H1 (cell line): ENCODE measurements around the gene CCDC33. TPM values are rescaled to one million over a fixed set of nuclear protein-coding genes. Genes with fewer than 3 reads are reported as not detected.

Experiments
- CTCF ChIP-seq, 3 experiments: IDR thresholded peaks; 1 replicate in 2 of 3; 2 replicates in 1 of 3; pipeline versions ENCODE4 v1.5.1 to v1.6.1; 2011; ENCODE audit warnings: low read length in 3 of 3, mild to moderate bottlenecking in 3 of 3, inconsistent platforms in 2 of 3, low read depth in 1 of 3, moderate library complexity in 1 of 3; ENCODE audit not compliant: insufficient read depth in 1 of 3; ENCODE audit errors: control extremely low read depth in 1 of 3
- SAP30 ChIP-seq: fragments of 300-600 bp; sonication (generic); IDR thresholded peaks from 2 replicates; pipeline ENCODE4 v1.7.1; 2012; ENCODE audit warnings: low read length, moderate library complexity, mild to moderate bottlenecking, inconsistent platforms; ENCODE audit not compliant: insufficient read depth, insufficient replicate concordance
- polyA plus RNA-seq, 7 experiments: library from polyadenylated mRNA; depleted of rRNA in 3 of 7; stranded (reverse) in 5 of 7; unstranded in 2 of 7; fragments of >200 nt in 5 of 7; fragments of 200-250 nt in 2 of 7; gene quantifications; 1 replicate in 5 of 7; 2 replicates in 1 of 7; 4 replicates in 1 of 7; pipeline versions ENCODE4 v1.2.1 to v1.2.3, GENCODE V29; 2011 to 2013; ENCODE audit warnings: missing spikeins in 2 of 7, mixed read lengths in 2 of 7
- total RNA-seq: library from RNA; stranded (reverse); fragmentation: NEBNext Ultra II Directional; extraction: Animal tissue kit (Norgen Biotek cat#: 25700); gene quantifications from 2 replicates; pipeline ENCODE4 v1.2.1, GENCODE V29; 2021

The CCDC33 gene
- total and polyA plus RNA-seq, 2 of the 8 experiments (the other 6 are each of a cell fraction or from before 2014, with no cell fraction given) = 2.0 to 2.7 TPM

- no peak for TF ChIP-seq CTCF (IDR thresholded peaks at IDR 0.05; ENCODE audit: control extremely low read depth in 1 of 3, insufficient read depth in 1 of 3, low read depth in 1 of 3, low read length in 3 of 3)
- TF ChIP-seq SAP30 = peak; percentile 53
Measured at GRCh38 chr15:74265046-74265639, 29.0 kb downstream of the CCDC33 start (continued).
